LNCaP clone FGC (cell line): ENCODE results near the gene IL20RB.
"Not testable (repeated sequence)": the region's sequence is repeated elsewhere in the genome, so short reads cannot be mapped to it uniquely, and the experiment has no call there.

Source experiments
- DNase-seq: peaks from one replicate; pipeline ENCODE4 v3.0.0-alpha.2; 2011; ENCODE audit warnings: low read depth
- H3K4me3 ChIP-seq: 2 replicates; pipeline ENCODE4 v1.5.1; 2011; ENCODE audit warnings: mild to moderate bottlenecking, low read depth, low read length, control low read depth
- TF ChIP-seq, protein P1 (sequence below): IDR thresholded peaks from 2 replicates; pipeline ENCODE4 v1.5.1; 2012; ENCODE audit warnings: mild to moderate bottlenecking; ENCODE audit not compliant: control insufficient read depth, insufficient read depth; ENCODE audit errors: extremely low read depth

Gene IL20RB

DNA sequence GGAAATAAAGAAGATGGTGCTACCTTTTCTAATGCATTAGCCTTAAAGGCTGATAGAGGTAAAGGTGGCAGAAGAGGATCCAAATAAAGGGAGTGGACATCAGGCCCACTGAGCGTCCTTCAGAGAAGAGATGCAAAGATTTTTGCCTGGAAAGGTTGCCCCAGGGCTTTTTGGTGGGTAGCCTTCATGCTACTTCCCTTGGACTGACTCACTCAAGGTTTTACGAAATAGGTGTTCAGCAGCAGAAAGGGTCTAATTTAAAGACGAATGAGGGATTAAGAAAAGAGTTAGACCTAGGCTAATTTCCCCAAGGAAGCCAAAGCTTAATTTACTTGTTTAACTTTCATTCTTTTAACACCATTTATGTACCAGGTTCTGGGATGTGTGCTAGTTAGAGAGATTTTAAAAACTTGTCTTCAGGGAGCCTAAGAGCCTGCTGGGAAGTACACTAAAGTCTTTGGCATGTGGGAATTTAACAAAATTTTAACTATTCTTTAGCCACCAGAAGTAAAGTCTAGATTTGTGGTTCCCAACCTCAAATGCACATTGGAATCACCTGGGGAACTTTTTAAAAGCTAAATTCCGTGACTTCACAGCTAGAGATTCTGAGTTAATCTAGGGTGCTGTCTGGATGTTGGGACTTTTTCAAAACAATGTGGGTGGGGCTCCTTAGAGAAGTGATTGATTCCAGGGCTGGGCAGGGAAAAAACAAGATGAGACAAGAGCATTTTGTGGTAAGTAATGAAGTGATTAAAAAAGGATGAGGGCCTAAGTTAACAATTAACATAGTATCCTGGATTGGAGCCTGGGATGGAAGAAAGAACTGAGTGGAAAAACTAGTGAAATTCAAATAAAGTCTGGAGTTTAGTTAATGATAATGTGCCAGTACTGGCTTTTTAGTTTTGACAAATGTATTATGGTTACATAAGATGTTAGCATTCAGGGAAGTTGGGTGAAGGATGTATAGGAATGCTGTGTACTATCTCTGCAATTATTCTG is 3.4 kb downstream of the IL20RB start:
- TF ChIP-seq, protein P1, sequence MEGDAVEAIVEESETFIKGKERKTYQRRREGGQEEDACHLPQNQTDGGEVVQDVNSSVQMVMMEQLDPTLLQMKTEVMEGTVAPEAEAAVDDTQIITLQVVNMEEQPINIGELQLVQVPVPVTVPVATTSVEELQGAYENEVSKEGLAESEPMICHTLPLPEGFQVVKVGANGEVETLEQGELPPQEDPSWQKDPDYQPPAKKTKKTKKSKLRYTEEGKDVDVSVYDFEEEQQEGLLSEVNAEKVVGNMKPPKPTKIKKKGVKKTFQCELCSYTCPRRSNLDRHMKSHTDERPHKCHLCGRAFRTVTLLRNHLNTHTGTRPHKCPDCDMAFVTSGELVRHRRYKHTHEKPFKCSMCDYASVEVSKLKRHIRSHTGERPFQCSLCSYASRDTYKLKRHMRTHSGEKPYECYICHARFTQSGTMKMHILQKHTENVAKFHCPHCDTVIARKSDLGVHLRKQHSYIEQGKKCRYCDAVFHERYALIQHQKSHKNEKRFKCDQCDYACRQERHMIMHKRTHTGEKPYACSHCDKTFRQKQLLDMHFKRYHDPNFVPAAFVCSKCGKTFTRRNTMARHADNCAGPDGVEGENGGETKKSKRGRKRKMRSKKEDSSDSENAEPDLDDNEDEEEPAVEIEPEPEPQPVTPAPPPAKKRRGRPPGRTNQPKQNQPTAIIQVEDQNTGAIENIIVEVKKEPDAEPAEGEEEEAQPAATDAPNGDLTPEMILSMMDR, result no peak
- no peak for DNase-seq
- no peak overlapping the region for H3K4me3 ChIP-seq

DNA sequence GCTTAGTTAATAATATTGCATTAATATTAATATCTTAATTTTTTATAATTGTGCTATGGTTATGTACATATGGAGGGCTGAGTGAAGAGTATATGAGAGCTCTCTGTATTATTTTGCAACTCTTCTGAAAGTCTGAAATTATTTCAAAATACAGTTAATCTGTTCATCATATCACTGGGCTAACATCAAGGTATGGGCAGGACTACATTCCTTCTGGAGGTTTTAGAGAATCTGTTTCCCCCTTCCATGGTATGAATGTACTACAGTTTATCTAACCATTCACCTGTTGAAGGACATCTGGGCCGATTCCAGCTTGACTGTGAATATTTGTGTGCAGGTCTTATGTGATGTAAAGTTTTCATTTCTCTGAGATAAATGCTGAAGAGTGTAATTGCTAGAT is 5.1 kb downstream of the IL20RB start:
- DNase-seq, result no peak
- no peak overlapping the region for H3K4me3 ChIP-seq
- TF ChIP-seq, protein P1, result no peak

GRCh38 chr3:136969539-136969938 is 11.8 kb downstream of the IL20RB start:
- not testable (repeated sequence) for DNase-seq, H3K4me3 ChIP-seq

GRCh38 chr3:136973352-136973751 is 15.6 kb downstream of the IL20RB start:
- TF ChIP-seq, protein P1, result no peak
- DNase-seq, result no peak
- no peak overlapping the region for H3K4me3 ChIP-seq

DNA sequence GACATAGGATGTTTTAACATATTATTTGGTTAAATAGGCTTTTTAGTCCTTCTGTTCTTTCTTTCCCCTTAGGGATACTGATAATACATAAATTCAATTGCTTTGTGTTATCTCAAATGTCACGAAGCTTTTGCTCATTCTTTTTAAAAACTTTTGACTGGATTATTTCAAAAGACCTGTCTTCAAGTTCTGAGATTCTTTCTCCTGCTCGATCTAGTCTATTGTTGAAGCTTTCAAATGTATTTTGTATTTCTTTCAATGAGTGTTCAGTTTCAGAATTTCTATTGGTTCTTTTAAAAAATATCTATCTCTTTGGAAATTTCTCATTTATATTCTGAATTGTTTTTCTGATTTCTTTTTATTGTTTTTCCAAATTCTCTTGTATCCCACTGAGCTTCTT is 16.9 kb downstream of the IL20RB start:
- no peak overlapping the region for H3K4me3 ChIP-seq
- TF ChIP-seq, protein P1, result no peak
- DNase-seq, result no peak

DNA sequence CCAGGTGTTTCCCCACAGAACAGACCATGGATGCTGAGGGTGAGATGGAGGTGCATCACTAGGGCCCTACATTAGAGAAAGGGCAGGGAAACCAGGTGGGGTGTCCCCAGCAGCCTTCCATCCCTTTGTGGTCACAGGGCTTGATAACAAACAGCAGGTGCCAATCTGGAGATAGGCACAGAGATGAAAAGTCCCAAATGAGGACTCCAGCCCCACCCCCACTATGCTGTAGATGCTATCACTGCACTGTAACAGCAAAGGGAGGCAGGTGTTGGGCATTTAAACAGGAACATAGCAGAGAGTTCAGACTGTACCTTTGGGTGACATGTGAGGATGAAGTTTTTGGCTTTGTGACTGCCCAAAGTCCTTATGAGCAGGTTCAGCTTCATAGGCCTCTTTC is 21.4 kb downstream of the IL20RB start:
- DNase-seq, result no peak
- TF ChIP-seq, protein P1, result no peak
- no peak overlapping the region for H3K4me3 ChIP-seq

DNA sequence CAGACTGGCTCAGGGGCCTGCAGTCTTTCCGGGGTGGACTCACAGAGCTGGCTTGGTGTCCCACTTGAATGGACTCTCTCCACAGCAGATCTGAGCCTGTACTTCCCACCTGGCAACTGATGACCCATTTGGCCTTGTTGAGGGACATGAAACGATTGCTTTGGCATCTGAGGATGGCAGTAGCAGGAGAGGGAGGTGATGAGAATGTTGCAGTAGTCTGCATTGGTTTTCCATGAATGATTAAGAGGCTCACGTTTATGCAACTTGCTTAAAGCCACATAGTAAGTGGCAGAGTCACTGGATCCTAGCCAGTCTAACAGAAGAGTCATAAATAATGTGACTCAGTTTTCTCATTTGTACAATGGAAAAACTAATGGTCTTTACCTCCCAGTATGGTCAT is 21.9 kb downstream of the IL20RB start:
- TF ChIP-seq, protein P1, result no peak
- no peak for DNase-seq
- H3K4me3 ChIP-seq, result no peak overlapping the region
